ENCODE measurements around the gene ZNF621.

DNA sequence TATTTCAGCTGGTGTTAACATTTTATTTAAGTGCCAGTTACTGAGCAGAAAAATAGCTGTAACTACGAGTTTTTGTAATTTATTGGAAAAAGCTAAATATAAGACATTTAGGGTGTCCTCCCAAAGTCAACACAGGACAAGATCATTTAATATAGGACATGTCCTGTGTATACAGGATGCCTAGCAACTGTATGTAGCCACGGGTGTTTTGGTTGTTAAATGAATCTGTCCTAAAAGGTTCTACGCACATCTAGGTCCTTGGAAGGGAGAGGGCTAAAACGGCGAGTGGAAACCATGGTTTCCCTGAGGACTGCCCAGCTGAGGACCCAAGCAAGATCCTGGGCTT lies 565 bp upstream of the ZNF621 start:
- TF ChIP-seq, protein P1, sequence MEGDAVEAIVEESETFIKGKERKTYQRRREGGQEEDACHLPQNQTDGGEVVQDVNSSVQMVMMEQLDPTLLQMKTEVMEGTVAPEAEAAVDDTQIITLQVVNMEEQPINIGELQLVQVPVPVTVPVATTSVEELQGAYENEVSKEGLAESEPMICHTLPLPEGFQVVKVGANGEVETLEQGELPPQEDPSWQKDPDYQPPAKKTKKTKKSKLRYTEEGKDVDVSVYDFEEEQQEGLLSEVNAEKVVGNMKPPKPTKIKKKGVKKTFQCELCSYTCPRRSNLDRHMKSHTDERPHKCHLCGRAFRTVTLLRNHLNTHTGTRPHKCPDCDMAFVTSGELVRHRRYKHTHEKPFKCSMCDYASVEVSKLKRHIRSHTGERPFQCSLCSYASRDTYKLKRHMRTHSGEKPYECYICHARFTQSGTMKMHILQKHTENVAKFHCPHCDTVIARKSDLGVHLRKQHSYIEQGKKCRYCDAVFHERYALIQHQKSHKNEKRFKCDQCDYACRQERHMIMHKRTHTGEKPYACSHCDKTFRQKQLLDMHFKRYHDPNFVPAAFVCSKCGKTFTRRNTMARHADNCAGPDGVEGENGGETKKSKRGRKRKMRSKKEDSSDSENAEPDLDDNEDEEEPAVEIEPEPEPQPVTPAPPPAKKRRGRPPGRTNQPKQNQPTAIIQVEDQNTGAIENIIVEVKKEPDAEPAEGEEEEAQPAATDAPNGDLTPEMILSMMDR (IDR thresholded peaks at IDR 0.05 in 4 of 5, conservative IDR thresholded peaks at IDR 0.05 in 1 of 5) = no peak
- TF ChIP-seq POLR2A (IDR thresholded peaks at IDR 0.05) = no peak
